ENCODE data around the gene CCND2. TPM values are rescaled to one million over a fixed set of nuclear protein-coding genes. Genes with fewer than 3 reads are reported as not detected.

Gene CCND2
- total RNA-seq, 4 donors from 2014 or later, result 84.1 to 124 (median 89.7) TPM

GRCh38 chr12:4311776-4312175, 38.2 kb downstream of the CCND2 start:
- TF ChIP-seq EP300 (IDR thresholded peaks at IDR 0.05) (no peak), POLR2A (IDR thresholded peaks at IDR 0.05) (no peak), CTCF (IDR thresholded peaks at IDR 0.05) (no peak)
- H3K4me3 ChIP-seq, result no peak overlapping the region
- 93 to 98% methylated on average over 5 of the region's 5 CpGs for WGBS, 2 donors

GRCh38 chr12:4312251-4312650, 38.7 kb downstream of the CCND2 start:
- DNase-seq (ENCODE audit: low spot score in 2 of 2), result no peak
- WGBS, 2 donors, result 93 to 94% methylated on average over 2 of the region's 2 CpGs
- peaks cover 0 to 14% (median 6%) of the 10 kb centered on the region in 4 donors for H3K4me1 ChIP-seq
- no peaks in the 10 kb centered on the region for H3K36me3 ChIP-seq
- no peaks in the 10 kb centered on the region for H3K27me3 ChIP-seq
- no peaks in the 10 kb centered on the region for H3K9me3 ChIP-seq
- TF ChIP-seq EP300 (IDR thresholded peaks at IDR 0.05), result no peak
- no peak for TF ChIP-seq CTCF (IDR thresholded peaks at IDR 0.05)
- TF ChIP-seq POLR2A (IDR thresholded peaks at IDR 0.05), result no peak
- H3K4me3 ChIP-seq, result no peak overlapping the region
- no peak overlapping the region for H3K27ac ChIP-seq

More at GRCh38 chr12:4311776-4312175, 38.2 kb downstream of the CCND2 start:
- no peak for DNase-seq (ENCODE audit: low spot score in 2 of 2)
- H3K9me3 ChIP-seq, result no peaks in the 10 kb centered on the region
- H3K27me3 ChIP-seq, result no peaks in the 10 kb centered on the region
- peaks cover 0 to 18% (median 6%) of the 10 kb centered on the region in 4 donors for H3K4me1 ChIP-seq
- no peak overlapping the region for H3K27ac ChIP-seq
- H3K36me3 ChIP-seq, result no peaks in the 10 kb centered on the region

- DNase-seq (ENCODE audit: low spot score in 2 of 2), result no peak
- WGBS, 2 donors, result 1% methylated on average over 13 of the region's 13 CpGs
- Histone ChIP-seq H3K4me1 (peaks cover 0 to 31% (median 6%) of the 10 kb centered on the region in 4 donors), H3K27ac (peak overlapping the region in 3 of 4 donors; percentile 73 to 84 (median 80)), H3K36me3 (no peaks in the 10 kb centered on the region), H3K4me3 (peak overlapping the region; percentile 54 to 88 (median 64)), H3K9me3 (no peaks in the 10 kb centered on the region), H3K27me3 (no peaks in the 10 kb centered on the region)
- TF ChIP-seq CTCF (IDR thresholded peaks at IDR 0.05) (no peak), EP300 (IDR thresholded peaks at IDR 0.05) (no peak), POLR2A (IDR thresholded peaks at IDR 0.05) (no peak)
Measured at GRCh38 chr12:4320497-4320852, 46.9 kb downstream of the CCND2 start.

GRCh38 chr12:4320853-4321701, 47.5 kb downstream of the CCND2 start, which contains the start of gene TIGAR:
Gene TIGAR (plus strand): TSS chr12:4321213. CDS start chr12:4321272, 59 bp downstream.
- peak; percentile 34 to 75 for TF ChIP-seq POLR2A (IDR thresholded peaks at IDR 0.05)
- peak in 2 of 5 experiments; percentile 14 to 40 for TF ChIP-seq CTCF (IDR thresholded peaks at IDR 0.05)
- peak in 1 of 2 donors; percentile 79 for TF ChIP-seq EP300 (IDR thresholded peaks at IDR 0.05)
- peak within 1 kb of the TSS; percentile 9 to 84 (median 76) for H3K27ac ChIP-seq
- peaks cover 0 to 31% (median 6%) of the 10 kb centered on the region in 4 donors for H3K4me1 ChIP-seq
- no peaks in the 10 kb centered on the region for H3K27me3 ChIP-seq
- DNase-seq (ENCODE audit: low spot score in 2 of 2), result peak; percentile 74 to 81
- no peaks in the 10 kb centered on the region for H3K9me3 ChIP-seq
- no peaks in the 10 kb centered on the region for H3K36me3 ChIP-seq
- peak within 1 kb of the TSS; percentile 54 to 89 (median 80) for H3K4me3 ChIP-seq
- 0 to 1% methylated on average over 33 to 56 of the region's 76 CpGs for WGBS, 2 donors

- TF ChIP-seq CTCF (IDR thresholded peaks at IDR 0.05) (no peak), EP300 (IDR thresholded peaks at IDR 0.05) (no peak), POLR2A (IDR thresholded peaks at IDR 0.05) (no peak)
- no peaks in the 10 kb centered on the region for H3K27me3 ChIP-seq
- no peak for DNase-seq (ENCODE audit: low spot score in 2 of 2)
- no peaks in the 10 kb centered on the region for H3K36me3 ChIP-seq
- H3K4me1 ChIP-seq, result peaks cover 0 to 31% (median 6%) of the 10 kb centered on the region in 4 donors
- no peak overlapping the region for H3K27ac ChIP-seq
- 63 to 66% methylated on average over 5 of the region's 5 CpGs for WGBS, 2 donors
- no peak overlapping the region for H3K4me3 ChIP-seq
- H3K9me3 ChIP-seq, result no peaks in the 10 kb centered on the region
Measured at GRCh38 chr12:4322726-4323125, 49.2 kb downstream of the CCND2 start.
